HG03354 (cell line): ENCODE results near the gene ENTPD2.
"Not testable (repeated sequence)": the region's sequence is repeated elsewhere in the genome, so short reads cannot be mapped to it uniquely, and the experiment has no call there.

Experiments
- ATAC-seq: cut with Tn5 transposase; IDR thresholded peaks from one replicate; pipeline ENCODE4 v1.9.1; 2021; ENCODE audit warnings: mild to moderate bottlenecking; ENCODE audit not compliant: unreplicated experiment, poor library complexity, severe bottlenecking

The ENTPD2 gene

GRCh38 chr9:137066096-137066861 lies 12.4 kb upstream of the ENTPD2 start:
- ATAC-seq, result no peak

- no peak for ATAC-seq
Measured at GRCh38 chr9:137065336-137065967, 11.6 kb upstream of the ENTPD2 start.

- ATAC-seq, result no peak
Measured at GRCh38 chr9:137064880-137065164, 11.0 kb upstream of the ENTPD2 start.

- no peak for ATAC-seq
Measured at GRCh38 chr9:137064027-137064879, 10.4 kb upstream of the ENTPD2 start.

GRCh38 chr9:137063311-137064026 lies 9.6 kb upstream of the ENTPD2 start:
- no peak for ATAC-seq

GRCh38 chr9:137062798-137063197 lies 8.9 kb upstream of the ENTPD2 start:
- ATAC-seq, result not testable (repeated sequence)

GRCh38 chr9:137062384-137062783 lies 8.5 kb upstream of the ENTPD2 start:
- no peak for ATAC-seq

GRCh38 chr9:137058521-137059234 lies 4.8 kb upstream of the ENTPD2 start:
- no peak for ATAC-seq

GRCh38 chr9:137057545-137057944 lies 3.7 kb upstream of the ENTPD2 start:
- ATAC-seq, result no peak

GRCh38 chr9:137056739-137057415 lies 3.0 kb upstream of the ENTPD2 start:
- no peak for ATAC-seq

GRCh38 chr9:137055385-137056364 lies 1.8 kb upstream of the ENTPD2 start:
- ATAC-seq, result no peak

GRCh38 chr9:137054932-137055384 lies 1.1 kb upstream of the ENTPD2 start:
- no peak for ATAC-seq

GRCh38 chr9:137052998-137053943 lies 590 bp downstream of the ENTPD2 start:
- ATAC-seq, result no peak

GRCh38 chr9:137052293-137052692 lies 1.6 kb downstream of the ENTPD2 start:
- ATAC-seq, result no peak

GRCh38 chr9:137051145-137051724 lies 2.6 kb downstream of the ENTPD2 start:
- ATAC-seq, result no peak

- ATAC-seq, result no peak
Measured at GRCh38 chr9:137050570-137050969, 3.3 kb downstream of the ENTPD2 start.
